HG03521 (cell line): ENCODE measurements around the gene ABCC3.
A peak's percentile ranks its signal among the peaks of the same experiment; 100 is the strongest.
"Not testable (repeated sequence)": the region's sequence is repeated elsewhere in the genome, so short reads cannot be mapped to it uniquely, and the experiment has no call there.

ENCODE experiments used
- ATAC-seq: cut with Tn5 transposase; IDR thresholded peaks from one replicate; pipeline ENCODE4 v1.9.1; 2021; ENCODE audit warnings: mild to moderate bottlenecking, moderate library complexity; ENCODE audit not compliant: unreplicated experiment

Gene ABCC3

DNA sequence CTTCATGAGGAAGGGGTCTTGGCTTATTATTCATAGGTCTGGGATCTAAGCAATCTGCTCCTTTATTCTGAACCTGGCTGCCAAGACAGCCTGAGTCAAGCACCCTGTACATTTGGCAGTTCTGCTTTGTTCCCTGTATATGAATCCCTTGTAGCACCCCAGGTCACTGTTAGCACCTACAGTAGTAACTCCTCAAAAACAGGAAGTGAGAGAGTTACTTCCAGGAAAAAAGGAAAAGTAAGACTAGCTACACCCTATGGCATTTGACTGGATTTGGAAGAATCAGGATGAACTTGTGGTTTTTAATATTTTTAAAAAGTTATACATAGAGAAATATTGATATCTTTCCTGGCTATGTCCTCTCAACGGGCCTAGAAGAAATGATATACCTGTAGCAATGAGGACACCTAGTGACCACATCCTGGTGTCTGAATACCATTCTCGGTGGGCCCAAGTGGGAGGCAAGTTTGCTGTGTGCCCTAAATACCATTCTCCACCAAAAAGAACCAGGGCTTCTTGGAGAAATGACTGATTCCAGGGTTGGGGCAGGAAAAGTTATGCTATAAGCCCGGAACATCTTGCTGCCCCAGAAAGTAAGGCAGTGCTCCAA, 63.1 kb downstream of the ABCC3 start:
- no peak for ATAC-seq

GRCh38 chr17:50699410-50699809, 64.7 kb downstream of the ABCC3 start:
- no peak for ATAC-seq

DNA sequence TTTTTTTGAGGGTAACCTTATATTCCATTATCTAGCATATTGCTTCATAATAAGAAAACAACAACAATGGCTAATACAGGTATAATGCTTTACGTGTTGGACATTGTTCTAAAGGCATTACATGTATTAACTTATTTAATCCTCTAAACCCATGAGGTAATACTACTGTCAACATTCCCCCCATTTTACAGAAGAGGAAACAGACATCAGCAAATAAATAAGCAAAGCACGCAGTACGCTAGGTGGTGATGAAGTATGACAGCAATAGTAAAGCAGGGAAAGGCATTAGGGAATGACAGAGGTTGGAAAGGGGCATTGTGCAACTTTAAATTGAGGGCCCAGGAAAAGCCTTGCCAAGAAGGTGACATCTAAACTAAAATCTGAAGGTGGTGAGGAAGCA, 68.5 kb downstream of the ABCC3 start:
- ATAC-seq = no peak

GRCh38 chr17:50707289-50708049, 72.8 kb downstream of the ABCC3 start, which contains the start of gene ANKRD40:
Gene ANKRD40, minus strand, starts transcription at chr17:50707914. Its CDS starts 260 bp downstream, at chr17:50707654.
- peak; percentile 80 for ATAC-seq

DNA sequence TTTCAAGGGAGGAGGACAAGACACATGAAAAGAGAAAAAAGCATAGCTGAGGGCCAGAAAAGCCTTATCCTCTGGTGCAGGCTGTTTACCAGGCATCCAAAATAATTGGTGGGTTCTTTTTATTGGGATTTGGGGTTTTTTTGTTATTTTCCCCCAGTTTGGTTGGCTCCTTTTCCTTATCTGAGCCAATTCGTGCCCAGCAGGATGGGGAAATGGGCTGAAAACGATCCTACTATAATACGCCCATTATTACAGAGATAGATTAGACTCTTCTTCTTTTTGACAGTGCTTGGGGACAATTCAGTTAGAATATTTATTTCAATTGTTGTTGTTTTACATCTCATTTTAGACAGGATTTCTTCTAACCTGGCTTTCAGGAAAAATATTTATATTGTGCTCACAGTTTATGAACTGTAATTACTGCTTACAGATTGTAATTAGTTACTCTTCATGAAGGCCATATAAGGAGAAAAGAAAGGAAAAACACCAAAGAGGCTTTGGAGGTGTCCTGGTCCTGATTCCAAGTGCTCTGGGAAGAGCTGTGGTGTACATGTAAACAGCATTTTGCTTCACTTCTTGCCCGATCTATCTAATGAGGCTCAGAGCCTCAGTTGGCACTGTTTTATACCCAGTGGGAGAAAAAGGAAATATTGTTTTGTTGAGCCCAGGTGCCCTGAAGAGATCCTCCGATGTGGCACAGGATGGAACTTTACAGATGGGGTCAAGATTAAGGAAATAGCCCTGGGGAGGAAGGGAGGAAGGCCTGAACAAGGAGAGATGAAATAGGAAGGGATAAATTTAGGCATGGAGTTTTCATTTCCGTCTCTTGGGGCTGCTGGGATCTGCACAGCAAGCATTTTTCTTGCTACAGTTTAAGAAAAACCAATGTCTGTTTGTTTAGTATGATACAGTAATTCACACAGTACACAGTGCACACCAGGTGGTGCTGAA, 73.6 kb downstream of the ABCC3 start:
- no peak for ATAC-seq

GRCh38 chr17:50709053-50709452, 74.4 kb downstream of the ABCC3 start:
- ATAC-seq = not testable (repeated sequence)

GRCh38 chr17:50710025-50710424, 75.3 kb downstream of the ABCC3 start:
- ATAC-seq = no peak

DNA sequence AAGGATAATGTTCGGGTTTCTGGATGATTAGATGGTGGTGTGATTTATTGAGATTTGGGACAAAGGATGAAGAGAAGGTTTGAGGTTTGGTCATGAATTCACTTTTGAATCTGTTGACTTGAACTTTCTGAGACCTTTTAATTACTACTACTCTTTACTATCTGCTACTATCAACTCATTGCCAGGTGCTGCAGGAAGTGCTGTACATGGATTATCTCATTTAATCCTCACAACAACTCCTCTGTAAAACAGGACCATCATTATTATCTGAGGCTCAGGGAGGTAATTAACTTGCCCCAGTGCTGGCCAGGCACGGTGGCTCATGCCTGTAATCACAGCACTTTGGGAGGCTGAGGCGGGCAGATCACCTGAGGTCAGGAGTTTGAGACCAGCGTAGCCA, 76.0 kb downstream of the ABCC3 start:
- ATAC-seq = no peak

- no peak for ATAC-seq
These were observed 78.0 kb downstream of the ABCC3 start for GRCh38 chr17:50712641-50713040.

DNA sequence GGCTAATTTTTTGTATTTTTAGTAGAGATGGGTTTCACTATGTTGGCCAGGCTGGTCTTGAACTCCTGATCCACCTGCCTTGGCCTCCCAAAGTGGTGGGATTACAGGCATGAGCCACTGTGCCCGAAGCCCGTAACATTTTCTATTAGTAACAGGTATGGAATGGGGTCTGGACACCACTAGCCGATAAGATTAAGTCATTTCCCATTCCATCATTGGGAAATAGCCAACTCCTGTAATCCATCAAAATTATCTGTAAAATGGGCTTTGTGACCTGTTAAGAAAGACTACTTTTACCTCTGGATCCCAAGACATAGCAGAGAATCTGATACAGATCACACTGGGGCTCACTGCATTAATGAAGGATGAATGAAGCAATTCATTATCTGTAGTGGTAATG, 80.8 kb downstream of the ABCC3 start:
- ATAC-seq = no peak

DNA sequence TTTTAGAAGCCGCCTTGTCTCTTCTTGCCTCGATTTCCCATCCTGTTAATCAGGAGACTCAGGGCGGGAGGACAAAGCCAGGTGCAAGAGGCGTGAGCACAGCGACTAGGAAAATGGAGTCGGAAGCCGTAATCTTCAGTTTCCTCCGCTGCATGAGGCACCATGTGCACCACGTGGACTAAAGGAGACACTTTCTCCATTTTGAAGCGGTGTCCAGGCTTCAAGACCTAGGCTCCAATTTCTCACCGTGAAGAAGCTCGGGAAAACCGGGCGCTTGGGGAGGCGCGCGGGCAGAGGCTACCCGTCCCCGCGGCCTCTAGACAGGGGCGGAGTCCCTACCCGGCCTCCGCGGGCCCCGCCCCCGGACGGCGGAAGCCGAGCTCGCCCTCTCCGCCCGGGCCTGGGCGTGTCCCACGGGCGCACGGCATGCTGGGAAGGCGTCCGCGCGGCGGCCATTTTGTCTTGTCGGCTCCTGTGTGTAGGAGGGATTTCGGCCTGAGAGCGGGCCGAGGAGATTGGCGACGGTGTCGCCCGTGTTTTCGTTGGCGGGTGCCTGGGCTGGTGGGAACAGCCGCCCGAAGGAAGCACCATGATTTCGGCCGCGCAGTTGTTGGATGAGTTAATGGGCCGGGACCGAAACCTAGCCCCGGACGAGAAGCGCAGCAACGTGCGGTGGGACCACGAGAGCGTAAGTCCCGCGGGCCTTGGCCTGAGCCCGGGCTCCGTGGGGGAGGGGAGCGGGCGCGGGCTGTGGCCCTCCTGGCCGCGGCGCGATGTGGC, 84.7 kb downstream of the ABCC3 start, which contains the start of gene LUC7L3:
TSS of gene LUC7L3 (plus strand) at position 460 of the 780 bp plus-strand sequence. CDS start at position 590, 130 bp downstream.
- ATAC-seq = peak; percentile 88

DNA sequence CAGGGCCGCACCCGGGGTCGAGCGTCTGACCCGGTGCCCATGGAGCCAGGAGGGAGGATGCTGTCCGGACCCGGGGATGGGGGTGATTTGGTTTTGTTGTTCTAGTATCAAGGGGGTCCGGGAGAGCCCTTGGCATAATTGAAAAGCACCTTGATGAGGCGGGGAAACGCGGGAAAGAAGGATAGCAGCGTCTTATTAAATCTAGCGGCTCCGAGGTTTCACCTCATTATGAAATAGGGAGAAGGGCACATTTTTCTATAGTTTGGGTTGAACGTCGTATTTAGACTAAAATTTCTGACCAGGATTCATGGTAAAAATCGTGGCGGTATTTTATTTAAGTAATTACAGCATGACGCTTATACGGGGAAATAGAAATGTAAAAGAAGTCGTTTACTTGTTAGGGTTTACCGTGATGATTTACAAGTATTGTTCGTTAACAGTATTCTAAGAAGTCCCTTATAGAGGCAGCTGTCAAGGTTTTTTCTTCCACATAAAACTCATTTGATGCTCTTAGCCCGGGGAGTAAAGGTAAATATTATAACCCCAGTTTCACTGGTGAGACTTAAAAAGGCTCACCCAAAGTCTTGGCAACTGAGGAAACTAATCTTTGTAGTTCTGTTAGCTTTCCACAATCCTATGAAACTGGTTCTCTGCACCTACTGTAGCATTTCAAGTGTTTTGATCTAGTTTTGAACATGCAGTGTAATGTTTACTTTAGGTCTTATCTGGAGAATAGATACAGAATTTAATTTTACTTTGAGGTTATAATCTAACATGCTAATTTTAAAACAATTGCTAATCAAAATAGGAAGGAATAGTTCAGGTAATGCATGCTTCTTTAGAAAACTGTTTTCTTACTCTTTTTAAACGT, 85.5 kb downstream of the ABCC3 start:
- ATAC-seq = no peak

GRCh38 chr17:50721194-50722010, 86.7 kb downstream of the ABCC3 start:
- no peak for ATAC-seq

DNA sequence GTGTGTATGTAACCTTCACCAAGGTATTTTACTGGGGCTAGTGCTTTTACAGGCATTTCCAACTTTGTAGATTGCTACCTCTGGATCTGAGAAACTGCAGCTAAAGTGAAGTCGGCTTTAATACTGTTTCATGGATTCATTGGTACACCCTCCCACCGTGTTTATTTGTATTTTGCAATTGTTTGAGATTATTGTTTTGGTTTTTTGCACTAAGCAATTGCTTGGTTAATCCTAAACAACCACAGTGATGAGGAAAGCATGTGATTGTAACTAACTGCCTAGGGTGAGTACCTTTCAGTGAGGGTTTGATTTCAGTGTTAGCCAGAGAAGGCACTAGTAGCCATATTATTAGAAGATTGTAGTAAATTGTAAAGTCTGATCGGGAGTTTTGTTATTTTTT, 88.1 kb downstream of the ABCC3 start:
- no peak for ATAC-seq

GRCh38 chr17:50724622-50725021, 89.9 kb downstream of the ABCC3 start:
- ATAC-seq = not testable (repeated sequence)

DNA sequence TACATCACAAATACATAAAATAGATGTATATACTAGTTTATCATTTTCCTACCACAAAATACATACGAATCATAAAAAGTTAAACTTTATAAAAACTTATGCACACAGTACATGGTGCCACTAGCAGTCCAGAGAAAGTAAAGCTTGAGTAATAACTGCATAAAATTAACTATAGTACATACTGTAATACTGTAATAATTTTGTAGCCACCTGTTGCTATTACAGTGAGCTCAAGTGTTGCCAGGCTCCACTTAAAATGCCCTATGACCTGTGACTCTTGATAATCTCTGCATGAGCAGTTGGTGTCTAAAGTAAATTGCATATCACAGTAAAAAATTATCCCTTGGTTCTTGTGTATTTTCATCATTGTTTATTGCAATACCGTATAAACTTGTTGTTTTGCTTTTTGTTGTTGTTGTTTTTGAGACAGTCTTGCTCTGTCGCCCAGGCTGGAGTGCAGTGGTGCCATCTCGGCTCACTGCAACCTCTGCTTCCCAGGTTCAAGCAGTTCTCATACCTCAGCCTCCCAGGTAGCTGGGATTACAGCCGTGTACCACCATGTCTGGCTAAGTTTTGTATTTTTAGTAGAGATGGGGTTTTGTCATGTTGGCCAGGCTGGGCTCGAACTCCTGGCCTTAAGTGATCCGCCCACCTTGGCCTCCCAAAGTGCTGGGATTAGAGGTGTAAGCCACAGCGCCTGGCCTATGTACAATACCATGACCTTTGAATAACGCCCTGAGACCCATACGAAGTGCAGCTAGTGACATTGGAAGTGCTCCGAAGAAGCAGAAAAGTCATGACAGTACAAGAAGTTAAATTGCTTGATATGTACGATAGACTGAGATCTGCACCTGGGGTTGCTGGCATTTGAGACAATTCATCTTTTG, 91.3 kb downstream of the ABCC3 start:
- ATAC-seq = no peak

DNA sequence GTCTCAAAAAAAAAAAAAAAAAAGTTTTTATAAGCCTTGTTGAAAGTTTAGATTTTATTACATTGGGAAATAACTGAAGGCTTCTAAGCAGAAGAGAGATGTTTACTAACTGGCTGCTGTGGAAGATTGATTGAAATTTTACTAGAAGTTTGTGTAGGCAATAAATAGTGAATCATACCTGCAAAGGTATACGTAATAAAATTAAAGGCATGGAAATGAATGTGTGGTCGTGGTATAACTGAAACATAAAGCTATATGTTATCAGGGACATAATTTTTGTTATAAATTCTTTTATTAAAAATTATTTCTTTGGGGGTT, 93.4 kb downstream of the ABCC3 start:
- no peak for ATAC-seq
